HG02884 (cell line): ENCODE measurements around the gene POLA2.
"Not testable (repeated sequence)": the region's sequence is repeated elsewhere in the genome, so short reads cannot be mapped to it uniquely, and the experiment has no call there.

Source experiments
- ATAC-seq: cut with Tn5 transposase; IDR thresholded peaks from one replicate; pipeline ENCODE4 v1.9.1; 2021; ENCODE audit warnings: mild to moderate bottlenecking, moderate library complexity; ENCODE audit not compliant: unreplicated experiment

POLA2 gene

GRCh38 chr11:65241692-65242091 lies 20.1 kb upstream of the POLA2 start:
- ATAC-seq, result no peak

- no peak for ATAC-seq
These were observed 19.4 kb upstream of the POLA2 start for GRCh38 chr11:65242389-65242788.

- no peak for ATAC-seq
These were observed 18.0 kb upstream of the POLA2 start for GRCh38 chr11:65243797-65244196.

- ATAC-seq, result not testable (repeated sequence)
These were observed 16.7 kb upstream of the POLA2 start for GRCh38 chr11:65245046-65245445.

- no peak for ATAC-seq
These were observed 15.3 kb upstream of the POLA2 start for GRCh38 chr11:65246506-65246905.

- not testable (repeated sequence) for ATAC-seq
These were observed 13.5 kb upstream of the POLA2 start for GRCh38 chr11:65248184-65248710.

- ATAC-seq, result no peak
These were observed 10.3 kb upstream of the POLA2 start for GRCh38 chr11:65251476-65251875.

GRCh38 chr11:65254724-65255123 lies 7.0 kb upstream of the POLA2 start:
- no peak for ATAC-seq

- ATAC-seq, result no peak
These were observed 2.8 kb upstream of the POLA2 start for GRCh38 chr11:65258988-65259387.

- ATAC-seq, result no peak
These were observed 1.5 kb upstream of the POLA2 start for GRCh38 chr11:65260302-65260701.

- ATAC-seq, result no peak
These were observed 789 bp upstream of the POLA2 start for GRCh38 chr11:65260756-65261590.

GRCh38 chr11:65262381-65262680 lies 569 bp downstream of the POLA2 start:
- no peak for ATAC-seq

- ATAC-seq, result no peak
These were observed 1.0 kb downstream of the POLA2 start for GRCh38 chr11:65262776-65263175.

GRCh38 chr11:65264747-65265146 lies 3.0 kb downstream of the POLA2 start:
- ATAC-seq, result not testable (repeated sequence)

GRCh38 chr11:65266210-65266609 lies 4.4 kb downstream of the POLA2 start:
- ATAC-seq, result no peak

- ATAC-seq, result no peak
These were observed 13.2 kb downstream of the POLA2 start for GRCh38 chr11:65274735-65275682.

- ATAC-seq, result no peak
These were observed 14.1 kb downstream of the POLA2 start for GRCh38 chr11:65275906-65276305.

GRCh38 chr11:65277631-65278277 lies 16.0 kb downstream of the POLA2 start:
- no peak for ATAC-seq

GRCh38 chr11:65278356-65278755 lies 16.6 kb downstream of the POLA2 start:
- ATAC-seq, result no peak

GRCh38 chr11:65279279-65279678 lies 17.5 kb downstream of the POLA2 start:
- no peak for ATAC-seq

GRCh38 chr11:65279741-65280440 lies 18.1 kb downstream of the POLA2 start:
- no peak for ATAC-seq
